GM19351 (cell line): ENCODE measurements around the gene NRDC.

Experiments
- ATAC-seq: cut with Tn5 transposase; IDR thresholded peaks from one replicate; pipeline ENCODE4 v1.9.1; 2021; ENCODE audit warnings: mild to moderate bottlenecking, moderate library complexity; ENCODE audit not compliant: unreplicated experiment

The NRDC gene

DNA sequence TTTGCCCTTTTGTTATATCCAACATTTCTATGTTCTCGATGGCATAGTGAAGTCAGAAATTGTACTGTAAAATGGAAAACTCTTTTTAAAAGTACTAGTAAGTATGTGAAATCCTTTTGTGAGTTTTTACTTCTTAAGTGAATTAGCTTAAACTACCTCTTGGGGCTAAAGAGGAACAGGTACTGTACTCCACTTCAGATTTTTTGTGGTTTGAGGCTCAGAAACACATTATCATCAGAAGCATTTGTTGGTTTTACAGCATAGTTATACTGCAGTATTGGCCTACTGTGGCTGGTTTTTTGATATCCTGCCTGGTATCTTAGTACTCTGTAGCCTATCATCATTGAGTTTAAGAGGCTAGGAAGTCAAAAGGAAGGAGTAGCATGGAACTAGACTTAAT is 117.2 kb downstream of the NRDC start:
- ATAC-seq, result no peak

DNA sequence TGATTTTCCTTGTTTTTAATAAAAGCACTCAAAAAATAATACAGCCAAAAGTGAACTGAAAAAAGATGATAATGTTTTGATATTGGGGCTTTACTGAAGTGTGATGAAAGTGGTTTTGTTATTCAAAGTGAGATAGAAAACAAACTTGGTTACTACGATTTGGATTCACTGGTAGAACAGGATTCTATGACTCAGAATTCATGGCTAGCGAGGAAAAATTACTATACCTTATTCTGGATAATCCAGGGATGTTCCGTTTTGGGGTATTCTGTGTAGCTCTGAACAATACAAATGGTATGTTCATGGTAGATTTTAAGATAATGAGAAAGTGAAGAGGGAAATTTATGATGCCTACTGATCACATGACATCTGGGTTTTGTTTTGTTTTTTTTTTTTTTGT is 117.7 kb downstream of the NRDC start:
- ATAC-seq, result no peak

DNA sequence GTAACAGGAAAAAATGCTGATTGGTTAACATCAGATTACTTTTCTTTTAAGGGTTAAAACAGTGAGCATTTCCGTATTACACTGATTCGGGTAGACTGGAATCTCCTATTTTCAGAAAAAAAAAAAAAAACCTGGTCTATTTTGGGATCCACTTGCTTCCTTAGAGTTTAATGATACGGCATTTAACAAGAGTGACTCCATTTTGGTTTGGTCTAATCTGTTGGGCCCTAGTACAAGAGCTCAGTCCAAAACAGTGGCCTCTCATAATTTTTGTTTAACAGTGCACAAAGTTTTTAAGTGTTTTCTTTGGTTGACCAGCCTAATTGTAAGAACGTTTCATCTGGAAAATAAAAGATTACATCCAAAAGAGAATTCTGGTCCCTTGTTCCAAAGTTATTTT is 120.2 kb downstream of the NRDC start:
- ATAC-seq, result no peak

DNA sequence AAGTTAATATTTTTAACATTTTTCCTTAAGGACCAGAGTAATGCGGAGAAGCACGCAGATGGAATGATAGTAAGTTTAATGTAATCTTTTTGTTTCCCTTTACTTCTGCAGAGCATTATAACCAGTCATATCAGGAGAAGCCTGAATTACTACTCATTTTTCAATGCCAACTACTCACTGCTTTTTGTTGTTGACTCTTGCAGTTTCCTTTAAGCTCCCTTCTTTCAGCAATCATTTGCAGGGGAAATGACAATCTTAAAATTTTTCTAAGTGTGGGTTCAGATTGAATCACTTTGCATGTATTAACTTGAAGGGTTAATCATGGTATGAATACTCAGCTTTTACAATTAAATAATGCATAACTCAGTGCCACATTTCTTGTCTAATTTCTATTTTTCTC is 122.2 kb downstream of the NRDC start:
- ATAC-seq, result no peak

DNA sequence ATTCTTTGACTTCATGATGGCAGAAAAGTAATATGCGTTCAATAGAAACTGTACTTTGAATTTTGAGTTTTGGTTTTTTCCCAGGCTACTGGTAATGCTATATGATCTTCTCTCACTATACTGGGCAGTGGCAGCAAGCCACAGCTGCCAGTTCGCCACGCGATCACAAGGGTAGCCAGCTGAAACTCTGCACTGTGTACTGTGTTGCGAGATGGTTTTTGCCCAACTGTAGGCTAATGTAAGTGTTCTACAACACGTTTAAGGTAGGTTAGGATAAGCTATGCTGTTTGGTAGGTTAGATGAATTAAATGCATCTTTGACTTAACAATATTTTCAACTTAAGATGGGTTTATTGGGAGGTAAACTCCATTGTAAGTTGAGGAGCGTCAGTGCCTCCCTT is 123.1 kb downstream of the NRDC start:
- ATAC-seq, result no peak

DNA sequence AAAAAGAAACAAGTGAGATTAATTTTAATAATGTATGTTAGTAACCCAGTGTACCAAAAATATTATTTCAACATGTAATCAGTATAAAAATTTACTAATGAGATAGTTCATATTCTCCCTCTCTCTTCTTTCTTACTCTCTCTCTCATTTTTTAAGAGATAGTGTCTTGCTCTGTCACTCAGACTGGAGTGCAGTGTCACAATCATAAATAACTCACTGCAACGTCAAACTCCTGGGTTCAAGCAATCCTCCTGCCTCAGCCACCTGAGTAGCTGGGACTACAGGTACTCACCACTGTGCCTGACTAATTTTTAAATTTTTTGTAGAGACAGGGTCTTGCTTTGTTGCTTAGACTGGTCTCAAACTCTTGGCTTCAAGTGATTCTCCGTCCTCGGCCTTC is 123.9 kb downstream of the NRDC start:
- ATAC-seq, result no peak

DNA sequence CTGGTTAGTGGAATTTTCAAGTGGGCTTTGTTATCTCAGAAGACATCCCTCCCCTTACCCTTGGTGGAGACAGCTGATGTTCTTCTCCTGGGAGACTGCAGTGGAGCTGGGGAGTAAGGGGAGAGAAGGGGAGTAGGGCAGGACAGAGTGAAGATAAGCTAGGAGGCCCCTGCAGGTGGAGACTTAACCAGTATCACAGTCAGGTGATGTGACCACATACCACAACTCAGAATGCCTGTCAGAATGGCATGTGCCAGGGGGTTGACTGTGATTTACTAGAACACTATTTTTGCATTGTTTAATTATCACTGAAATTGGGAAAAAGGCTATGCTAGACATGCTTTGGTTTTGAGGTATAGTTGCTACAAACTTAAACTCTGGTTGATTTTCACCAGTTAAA is 124.6 kb downstream of the NRDC start:
- no peak for ATAC-seq

DNA sequence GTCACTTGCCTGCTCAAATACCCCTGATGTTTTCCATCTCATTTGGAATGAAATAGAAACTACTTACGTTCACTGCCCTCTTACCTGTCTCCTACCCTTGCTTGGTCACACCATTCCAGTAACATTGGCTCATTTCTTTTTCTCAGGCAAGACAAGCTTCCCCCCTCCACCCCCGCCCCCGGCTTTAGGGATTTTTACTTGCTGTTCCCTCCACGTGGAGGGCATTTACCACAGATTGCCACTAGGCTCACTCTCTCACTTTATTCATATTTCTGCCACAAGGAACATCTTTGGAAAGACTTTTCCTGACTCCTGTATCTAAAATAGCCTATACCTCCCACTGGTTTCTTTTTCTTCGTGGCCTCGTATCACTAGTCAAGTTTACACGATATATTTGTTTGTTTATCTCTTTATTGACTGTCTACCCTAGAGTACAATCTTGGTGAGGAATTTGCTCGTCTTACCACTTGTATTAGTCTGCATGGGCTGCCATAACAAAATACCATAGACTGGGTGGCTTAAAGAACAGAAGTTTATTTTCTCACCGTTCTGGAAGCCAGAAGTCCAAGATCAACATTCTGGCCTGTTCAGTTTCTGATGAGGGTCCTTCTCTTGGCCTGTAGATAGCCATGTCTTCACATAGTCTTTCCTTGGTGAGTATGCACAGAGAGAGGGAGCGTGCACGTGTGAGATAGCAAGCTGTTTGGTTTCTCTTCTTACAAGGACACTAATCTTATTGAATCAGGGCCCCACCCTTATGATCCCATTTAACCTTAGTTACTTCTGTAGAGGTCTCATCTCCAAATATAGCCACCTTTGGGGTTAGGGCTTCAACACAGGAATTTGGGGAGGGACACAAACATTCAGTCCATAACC is 126.2 kb downstream of the NRDC start:
- ATAC-seq, result no peak

DNA sequence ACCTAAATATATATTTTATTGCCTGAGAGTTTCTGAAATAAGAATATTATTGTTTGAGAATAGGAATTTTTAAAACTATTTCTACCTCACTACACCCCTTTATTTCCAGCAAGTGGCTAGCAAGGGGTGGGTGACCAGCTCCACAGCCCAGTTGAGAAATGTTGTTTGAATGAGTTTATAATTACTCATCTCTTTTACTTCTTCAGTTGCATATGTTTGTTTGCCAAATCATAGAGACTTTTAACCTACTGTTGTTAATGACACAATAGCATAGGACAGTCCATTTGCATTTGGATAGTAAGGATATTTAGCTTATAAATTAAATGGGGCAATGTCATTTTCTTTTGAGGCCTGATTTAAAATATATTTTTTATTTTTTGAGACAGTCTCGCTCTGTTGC is 127.8 kb downstream of the NRDC start:
- no peak for ATAC-seq

DNA sequence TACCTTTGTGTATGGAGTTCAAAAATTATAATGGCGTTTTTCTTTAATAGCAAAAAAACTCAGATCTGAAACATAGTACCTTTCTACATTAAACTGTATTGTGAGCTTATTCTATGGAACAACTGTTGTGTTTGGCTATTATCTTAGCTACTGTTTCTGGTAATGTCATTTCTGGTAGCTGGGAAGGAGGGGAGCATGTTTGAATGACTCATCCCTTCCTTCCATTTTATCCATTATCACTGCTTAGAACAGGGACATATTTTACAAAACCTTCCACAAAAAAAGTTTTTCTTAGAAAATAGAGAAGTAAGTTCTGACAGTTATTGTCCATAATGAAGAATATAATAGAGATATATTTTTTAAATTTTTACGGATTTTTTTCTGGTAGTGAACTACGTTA is 128.3 kb downstream of the NRDC start:
- no peak for ATAC-seq

DNA sequence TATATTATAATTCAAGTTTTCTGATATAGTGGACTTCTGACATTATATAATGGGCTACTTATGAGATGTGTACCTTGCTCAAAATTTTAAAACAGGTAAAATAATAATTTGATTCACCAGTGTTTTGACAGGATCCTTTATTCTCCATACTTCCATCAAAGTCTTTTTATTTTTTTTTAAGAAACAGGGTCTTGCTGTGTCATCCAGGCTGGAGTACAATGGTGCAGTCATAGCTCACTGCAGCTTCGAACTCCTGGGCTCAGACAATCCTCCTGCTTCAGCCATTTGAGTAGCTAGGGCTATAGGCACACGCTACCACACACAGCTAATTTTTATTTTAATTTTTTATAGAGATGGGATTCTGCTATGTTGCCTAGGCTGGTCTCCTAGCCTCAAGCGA is 129.4 kb downstream of the NRDC start:
- ATAC-seq, result no peak

DNA sequence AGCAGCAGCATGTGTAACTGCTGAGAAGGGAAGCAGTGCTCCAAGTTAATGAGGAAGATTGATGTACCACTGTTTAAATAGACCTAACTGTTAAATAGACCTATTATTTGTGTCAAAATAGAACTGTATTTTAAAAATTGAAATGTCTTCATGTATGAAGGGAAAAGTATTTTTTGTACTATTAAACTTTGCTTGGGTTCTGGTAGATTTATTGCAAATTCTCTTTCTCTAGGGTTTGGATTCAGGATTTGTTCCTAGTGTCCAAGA is 133.3 kb downstream of the NRDC start:
- no peak for ATAC-seq

DNA sequence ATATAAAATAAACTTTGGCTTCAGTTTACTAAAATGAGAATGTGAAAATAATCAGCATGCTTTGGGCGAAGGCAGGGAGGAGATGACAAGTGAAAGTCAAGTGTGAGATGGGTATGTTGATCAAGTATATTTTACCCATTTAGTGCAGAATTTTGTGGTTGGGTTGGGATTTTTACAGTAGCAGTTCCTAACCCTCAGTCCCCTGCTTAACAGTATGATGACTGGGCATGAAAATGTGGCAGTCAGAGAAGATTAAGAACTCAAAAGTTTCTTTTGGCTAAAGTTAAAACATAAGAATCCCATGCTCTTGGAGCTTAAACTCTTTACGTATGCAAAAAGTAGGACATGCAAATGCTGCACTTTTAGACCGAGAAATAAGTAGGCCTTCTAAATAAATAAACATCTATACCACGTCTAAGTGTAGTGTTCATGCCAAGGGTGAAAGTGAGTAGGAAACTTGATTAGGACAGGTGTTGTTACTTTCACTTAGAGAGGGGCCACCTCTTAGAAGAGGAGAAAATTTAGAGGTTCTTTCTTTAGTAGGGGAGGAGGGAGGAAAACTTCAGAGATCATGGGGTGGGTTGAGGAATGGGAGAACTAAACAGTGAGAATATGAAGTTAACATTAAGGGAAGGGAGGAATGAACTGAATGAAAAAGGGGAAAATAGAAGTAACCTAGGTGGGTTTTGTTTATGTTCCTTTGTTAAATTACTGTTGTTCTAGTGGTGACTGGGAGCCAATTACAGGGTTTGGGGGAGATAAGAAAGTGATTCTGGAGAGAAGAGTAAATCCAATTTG is 133.8 kb downstream of the NRDC start:
- ATAC-seq, result no peak

DNA sequence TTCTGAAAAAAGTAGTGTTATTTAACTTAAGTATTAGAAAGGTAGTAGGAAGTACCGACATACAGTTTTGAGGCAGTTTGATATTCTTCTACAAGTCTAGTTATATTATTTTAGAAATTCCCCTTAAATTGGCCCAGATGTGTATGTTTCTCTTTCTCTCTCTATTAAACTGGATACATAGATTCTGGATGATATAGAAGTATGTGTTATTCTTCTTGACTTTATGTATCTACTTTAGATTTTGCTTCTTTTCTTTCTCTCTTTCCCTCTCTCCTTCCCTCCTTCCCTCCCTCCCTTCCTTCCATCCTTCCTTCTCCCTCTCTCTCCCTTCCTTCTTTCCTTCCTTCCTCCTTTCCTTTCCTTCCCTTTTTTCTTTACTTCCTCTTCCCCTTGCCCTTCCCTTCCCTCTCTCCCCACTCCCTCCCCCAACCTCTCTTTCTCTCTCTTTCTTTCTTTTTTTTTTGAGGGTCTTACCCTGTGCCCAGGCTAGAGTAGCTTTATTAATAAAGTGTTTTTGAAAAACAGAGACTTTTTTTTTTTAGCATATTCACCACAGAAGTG is 137.3 kb downstream of the NRDC start:
- no peak for ATAC-seq

DNA sequence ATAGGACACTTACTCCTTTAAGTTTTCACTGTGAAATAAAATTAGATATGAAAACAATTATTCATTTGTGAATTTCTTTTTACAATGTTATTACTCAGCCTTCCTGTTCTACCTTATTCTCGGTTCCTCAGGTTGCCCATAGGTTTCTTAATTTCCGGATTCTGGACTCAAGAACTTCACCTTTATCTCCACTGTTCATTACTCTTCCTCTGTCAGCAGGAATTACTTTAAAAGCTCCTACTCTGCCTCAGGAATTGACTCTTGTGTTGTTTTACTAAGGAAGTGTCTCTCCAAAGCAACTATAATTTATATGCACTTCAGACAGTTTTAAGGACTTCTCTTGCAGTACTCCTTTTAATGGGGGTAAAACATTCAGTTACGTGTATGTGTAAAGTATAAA is 137.9 kb downstream of the NRDC start:
- peak; percentile 59 for ATAC-seq
